ENCODE results near the gene AK4. TPM values are rescaled to one million over a fixed set of nuclear protein-coding genes. Genes with fewer than 3 reads are reported as not detected.

Gene AK4
- total and polyA plus RNA-seq, 2 of the 8 experiments (the other 6 are each of a cell fraction or from before 2014, with no cell fraction given) = 64.5 to 175 TPM

GRCh38 chr1:65165269-65165993, 17.4 kb downstream of the AK4 start (continued):
- no peak for TF ChIP-seq CBX5 (IDR thresholded peaks at IDR 0.05; ENCODE audit: low read depth, low read length)
- TF ChIP-seq CHD2 (IDR thresholded peaks at IDR 0.05; ENCODE audit: low read length) = no peak
- TF ChIP-seq SAP30 (IDR thresholded peaks at IDR 0.05; ENCODE audit: insufficient read depth, insufficient replicate concordance, low read length) = no peak
- no peak for TF ChIP-seq ATF2 (IDR thresholded peaks at IDR 0.05; ENCODE audit: low read length)
- TF ChIP-seq SP4 (IDR thresholded peaks at IDR 0.05; ENCODE audit: low read length) = no peak
- no peak for TF ChIP-seq ZNF274 (IDR thresholded peaks at IDR 0.05; ENCODE audit: borderline replicate concordance, extremely low read depth, low read length)
- TF ChIP-seq RFX5 (IDR thresholded peaks at IDR 0.05; ENCODE audit: borderline replicate concordance, low read depth, low read length) = no peak
- no peak for TF ChIP-seq NRF1 (IDR thresholded peaks at IDR 0.05; ENCODE audit: low read depth, low read length)

All from H1 (cell line).